Suprapubic skin (tissue), 4 donors: ENCODE data around the gene SLK.

Experiments
- EP300 ChIP-seq: sonication (generic); formaldehyde crosslinking; IDR thresholded peaks from one replicate; pipeline ENCODE4 v1.6.1; 2017; ENCODE audit warnings: antibody characterized with exemption
- POLR2A ChIP-seq, 2 donors: fragments of 450-650 bp; IDR thresholded peaks; one replicate each; pipeline ENCODE4 v1.6.1; 2017; ENCODE audit warnings: antibody characterized with exemption in 2 of 2, mild to moderate bottlenecking in 2 of 2, moderate library complexity in 2 of 2
- POLR2AphosphoS5 ChIP-seq, 3 donors: sonication (generic); formaldehyde crosslinking; IDR thresholded peaks; one replicate each; pipeline ENCODE4 v1.6.1; 2017; ENCODE audit warnings: antibody characterized with exemption in 3 of 3
- TF ChIP-seq, protein P1 (sequence below), 2 donors: fragments of 200-600 bp in 1 of 2; fragments of 450-650 bp in 1 of 2; sonication (generic) in 1 of 2; IDR thresholded peaks; one replicate each; pipeline ENCODE4 v1.5.1; 2016 to 2019; ENCODE audit warnings: antibody characterized with exemption in 2 of 2, mild to moderate bottlenecking in 1 of 2, moderate library complexity in 1 of 2

DNA sequence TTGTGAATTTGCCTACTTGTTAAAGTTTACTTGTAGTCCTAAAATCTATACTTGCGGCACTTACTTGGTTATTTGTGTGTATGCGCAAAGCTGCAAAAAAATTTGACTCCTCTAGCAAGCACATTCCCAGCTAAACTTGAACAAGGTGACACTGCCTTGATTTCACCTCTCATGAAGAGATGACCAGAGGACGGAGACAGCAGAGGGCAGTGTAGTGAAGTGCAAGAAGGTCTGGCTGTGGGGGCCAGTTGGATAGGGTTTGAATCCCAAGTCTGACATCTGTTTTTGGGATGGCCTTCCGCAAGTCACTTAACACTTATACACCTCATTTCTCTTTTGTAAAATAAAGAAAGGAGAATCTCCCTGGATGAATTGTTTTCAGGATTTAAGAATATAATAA lies 15.7 kb downstream of the SLK start:
- TF ChIP-seq, protein P1, sequence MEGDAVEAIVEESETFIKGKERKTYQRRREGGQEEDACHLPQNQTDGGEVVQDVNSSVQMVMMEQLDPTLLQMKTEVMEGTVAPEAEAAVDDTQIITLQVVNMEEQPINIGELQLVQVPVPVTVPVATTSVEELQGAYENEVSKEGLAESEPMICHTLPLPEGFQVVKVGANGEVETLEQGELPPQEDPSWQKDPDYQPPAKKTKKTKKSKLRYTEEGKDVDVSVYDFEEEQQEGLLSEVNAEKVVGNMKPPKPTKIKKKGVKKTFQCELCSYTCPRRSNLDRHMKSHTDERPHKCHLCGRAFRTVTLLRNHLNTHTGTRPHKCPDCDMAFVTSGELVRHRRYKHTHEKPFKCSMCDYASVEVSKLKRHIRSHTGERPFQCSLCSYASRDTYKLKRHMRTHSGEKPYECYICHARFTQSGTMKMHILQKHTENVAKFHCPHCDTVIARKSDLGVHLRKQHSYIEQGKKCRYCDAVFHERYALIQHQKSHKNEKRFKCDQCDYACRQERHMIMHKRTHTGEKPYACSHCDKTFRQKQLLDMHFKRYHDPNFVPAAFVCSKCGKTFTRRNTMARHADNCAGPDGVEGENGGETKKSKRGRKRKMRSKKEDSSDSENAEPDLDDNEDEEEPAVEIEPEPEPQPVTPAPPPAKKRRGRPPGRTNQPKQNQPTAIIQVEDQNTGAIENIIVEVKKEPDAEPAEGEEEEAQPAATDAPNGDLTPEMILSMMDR (IDR thresholded peaks at IDR 0.05): no peak
- TF ChIP-seq POLR2A (IDR thresholded peaks at IDR 0.05) (no peak), POLR2AphosphoS5 (IDR thresholded peaks at IDR 0.05) (no peak), EP300 (no peak)
